Measurements from ENCODE around the gene DMWD. TPM values are rescaled to one million over a fixed set of nuclear protein-coding genes. Genes with fewer than 3 reads are reported as not detected.

Gene DMWD
- total RNA-seq, 1 experiment from 2014 or later = 64.6 TPM

DNA sequence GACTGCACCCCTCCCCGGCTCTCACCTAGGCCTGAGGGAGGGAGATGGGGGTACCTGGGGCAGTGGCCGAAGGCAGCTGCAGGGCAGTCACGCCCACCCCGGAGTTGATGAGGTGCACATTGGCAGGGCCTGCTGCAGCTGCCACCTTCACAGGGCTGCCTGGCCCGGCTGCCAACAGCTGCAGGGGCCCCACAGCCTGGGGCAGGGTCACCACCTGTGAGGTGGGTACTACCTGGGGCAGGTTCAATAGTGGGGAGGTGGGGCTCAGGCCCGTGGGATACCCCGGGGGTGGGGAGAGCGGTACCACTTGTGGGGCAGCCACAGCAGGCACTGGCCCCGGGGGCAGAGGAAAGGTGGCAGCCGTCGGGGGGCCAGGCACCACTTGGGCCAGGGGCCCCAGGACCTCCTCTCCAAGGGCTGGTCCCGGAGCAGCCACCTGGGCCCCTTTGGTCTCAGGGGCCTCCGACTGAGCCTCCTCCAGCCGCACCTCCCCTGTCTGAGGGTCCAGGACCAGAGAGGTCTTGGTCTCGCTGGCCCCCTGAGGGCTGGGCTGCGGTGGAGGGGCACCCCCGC, 26.3 kb downstream of the DMWD start:
- peak overlapping the region; percentile 66 to 77 for H3K4me3 ChIP-seq (ENCODE audit: low read depth in 2 of 2, low read length in 2 of 2)
- intact Hi-C loops (cut with micrococcal nuclease; ENCODE audit: unreplicated experiment) = loop anchor here (10.0 kb wide), 1 partner anchor 62 kb away; no protein-coding TSS in a partner anchor

GRCh38 chr19:45765702-45766295, 26.8 kb downstream of the DMWD start:
- Histone ChIP-seq H3K9me3 (ENCODE audit: control insufficient read depth, insufficient read depth, low read depth, low read length) (no peaks in the 10 kb centered on the region), H3K4me1 (ENCODE audit: control insufficient read depth, insufficient read depth, low read length) (peaks cover 22% of the 10 kb centered on the region), H3K4me3 (ENCODE audit: low read depth in 2 of 2, low read length in 2 of 2) (no peak overlapping the region), H3K27me3 (ENCODE audit: control insufficient read depth, insufficient read depth, low read length) (no peaks in the 10 kb centered on the region), H3K36me3 (ENCODE audit: control insufficient read depth, insufficient read depth, low read length) (no peaks in the 10 kb centered on the region), H3K27ac (ENCODE audit: low read length) (no peak overlapping the region; the same call in 1 of the 2 replicates)
- TF ChIP-seq POLR2AphosphoS5 (IDR thresholded peaks at IDR 0.05; ENCODE audit: low read depth, low read length) (no peak), CTCF (IDR thresholded peaks at IDR 0.05) (no peak), SIN3A (IDR thresholded peaks at IDR 0.05; ENCODE audit: borderline replicate concordance, insufficient read depth, low read depth, low read length) (no peak), REST (IDR thresholded peaks at IDR 0.05; ENCODE audit: insufficient read depth in 1 of 2, low read depth in 2 of 2, low read length in 1 of 2) (no peak), TCF7L2 (IDR thresholded peaks at IDR 0.05; ENCODE audit: low read depth, low read length) (no peak)
- BruUV-seq (replicated peaks) = no TSS peak
- intact Hi-C loops (cut with micrococcal nuclease; ENCODE audit: unreplicated experiment) = loop anchor here (10.0 kb wide), 1 partner anchor 61 kb away; no protein-coding TSS in a partner anchor
- DNase-seq (ENCODE audit: low read depth, low spot score) = no peak
- ATAC-seq = no peak
- in situ Hi-C loops (cut with HindIII; ENCODE audit: low pct_unique_long_range_greater_than_20kb, low sequenced_read_pairs) = no loop called here
- POLR2A ChIA-PET = no interaction called here
- CTCF ChIA-PET = no interaction called here

More for the DNA sequence above, 26.3 kb downstream of the DMWD start:
- Histone ChIP-seq H3K27me3 (ENCODE audit: control insufficient read depth, insufficient read depth, low read length) (no peaks in the 10 kb centered on the region), H3K4me1 (ENCODE audit: control insufficient read depth, insufficient read depth, low read length) (peaks cover 25% of the 10 kb centered on the region), H3K27ac (ENCODE audit: low read length) (peak overlapping the region; percentile 86), H3K9me3 (ENCODE audit: control insufficient read depth, insufficient read depth, low read depth, low read length) (no peaks in the 10 kb centered on the region), H3K36me3 (ENCODE audit: control insufficient read depth, insufficient read depth, low read length) (no peaks in the 10 kb centered on the region; the same call in 1 of the 2 replicates)
- BruUV-seq (replicated peaks) = no TSS peak
- TF ChIP-seq TCF7L2 (IDR thresholded peaks at IDR 0.05; ENCODE audit: low read depth, low read length) (no peak), POLR2AphosphoS5 (IDR thresholded peaks at IDR 0.05; ENCODE audit: low read depth, low read length) (peak; percentile 19; the same call in 1 of the 2 replicates), REST (IDR thresholded peaks at IDR 0.05; ENCODE audit: insufficient read depth in 1 of 2, low read depth in 2 of 2, low read length in 1 of 2) (no peak), SIN3A (IDR thresholded peaks at IDR 0.05; ENCODE audit: borderline replicate concordance, insufficient read depth, low read depth, low read length) (no peak), CTCF (IDR thresholded peaks at IDR 0.05) (no peak)
- in situ Hi-C loops (cut with HindIII; ENCODE audit: low pct_unique_long_range_greater_than_20kb, low sequenced_read_pairs) = no loop called here
- POLR2A ChIA-PET = no interaction called here
- CTCF ChIA-PET = no interaction called here
- DNase-seq (ENCODE audit: low read depth, low spot score) = no peak
- ATAC-seq = no peak
